ENCODE measurements around the gene SPAG16. TPM values are rescaled to one million over a fixed set of nuclear protein-coding genes. Genes with fewer than 3 reads are reported as not detected.

The SPAG16 gene
- total and polyA plus RNA-seq, 11 donors: 9.8 to 26.1 (median 15.2) TPM

DNA sequence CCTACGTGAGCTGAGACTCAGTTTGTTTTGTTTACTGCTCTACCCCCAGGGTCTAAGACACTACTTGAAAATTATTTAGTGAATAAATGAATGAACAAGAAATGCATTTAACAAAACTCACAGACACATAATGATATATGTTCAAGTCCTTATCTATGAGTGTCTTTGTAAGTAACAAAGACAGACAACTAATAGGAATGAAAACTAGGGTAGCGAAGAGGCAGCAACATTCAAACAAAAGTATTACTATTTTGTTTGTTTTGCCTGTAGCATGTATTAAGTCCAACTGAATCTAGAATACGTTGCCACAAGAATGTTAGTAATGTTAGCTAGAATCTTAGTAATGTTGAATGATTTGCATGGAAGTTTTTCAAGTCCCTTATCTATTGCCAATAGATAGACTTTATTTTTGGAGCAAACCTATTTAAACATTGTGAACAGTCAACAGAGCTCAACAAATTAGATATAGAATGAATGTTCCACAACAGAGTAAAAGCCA lies 981.8 kb downstream of the SPAG16 start:
- WGBS, 4 donors: 61 to 64% (median 62%) methylated on average over 3 of the region's 3 CpGs
- Histone ChIP-seq H3K4me1 (no peaks in the 10 kb centered on the region), H3K9me3 (peaks cover 0 to 12% (median 0%) of the 10 kb centered on the region in 12 donors), H3K27me3 (no peaks in the 10 kb centered on the region), H3K27ac (no peak overlapping the region), H3K36me3 (no peaks in the 10 kb centered on the region), H3K4me3 (no peak overlapping the region)
- DNase-seq: no peak
- intact Hi-C loops (cut with DNase I): no loop called here
- no peak for TF ChIP-seq POLR2A (IDR thresholded peaks at IDR 0.05)
- TF ChIP-seq, protein P1, sequence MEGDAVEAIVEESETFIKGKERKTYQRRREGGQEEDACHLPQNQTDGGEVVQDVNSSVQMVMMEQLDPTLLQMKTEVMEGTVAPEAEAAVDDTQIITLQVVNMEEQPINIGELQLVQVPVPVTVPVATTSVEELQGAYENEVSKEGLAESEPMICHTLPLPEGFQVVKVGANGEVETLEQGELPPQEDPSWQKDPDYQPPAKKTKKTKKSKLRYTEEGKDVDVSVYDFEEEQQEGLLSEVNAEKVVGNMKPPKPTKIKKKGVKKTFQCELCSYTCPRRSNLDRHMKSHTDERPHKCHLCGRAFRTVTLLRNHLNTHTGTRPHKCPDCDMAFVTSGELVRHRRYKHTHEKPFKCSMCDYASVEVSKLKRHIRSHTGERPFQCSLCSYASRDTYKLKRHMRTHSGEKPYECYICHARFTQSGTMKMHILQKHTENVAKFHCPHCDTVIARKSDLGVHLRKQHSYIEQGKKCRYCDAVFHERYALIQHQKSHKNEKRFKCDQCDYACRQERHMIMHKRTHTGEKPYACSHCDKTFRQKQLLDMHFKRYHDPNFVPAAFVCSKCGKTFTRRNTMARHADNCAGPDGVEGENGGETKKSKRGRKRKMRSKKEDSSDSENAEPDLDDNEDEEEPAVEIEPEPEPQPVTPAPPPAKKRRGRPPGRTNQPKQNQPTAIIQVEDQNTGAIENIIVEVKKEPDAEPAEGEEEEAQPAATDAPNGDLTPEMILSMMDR (IDR thresholded peaks at IDR 0.05): no peak
- ATAC-seq: no peak

DNA sequence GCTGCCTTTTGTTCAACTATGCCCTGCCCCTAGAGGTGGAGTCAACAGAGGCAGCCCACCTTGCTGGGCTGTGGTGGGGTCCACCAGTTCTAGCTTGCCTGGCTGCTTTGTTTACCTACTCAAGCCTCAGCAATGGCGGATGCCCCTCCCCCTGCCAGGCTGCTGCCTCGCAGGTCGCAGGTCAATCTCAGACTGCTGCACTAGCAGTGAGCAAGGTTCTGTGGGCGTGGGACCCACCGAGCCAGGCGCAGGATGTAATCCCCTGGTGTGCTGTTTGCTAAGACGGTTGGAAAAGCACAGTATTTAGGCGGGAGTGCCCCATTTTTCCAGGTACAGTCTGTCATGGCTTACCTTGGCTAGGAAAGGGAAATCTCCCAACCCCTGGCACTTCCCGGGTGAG lies 993.6 kb downstream of the SPAG16 start:
- Histone ChIP-seq H3K27ac (no peak overlapping the region), H3K4me1 (no peaks in the 10 kb centered on the region), H3K27me3 (no peaks in the 10 kb centered on the region), H3K4me3 (no peak overlapping the region), H3K9me3 (peaks cover 0 to 10% (median 0%) of the 10 kb centered on the region in 12 donors), H3K36me3 (no peaks in the 10 kb centered on the region)
- WGBS, 4 donors: 77 to 94% (median 84%) methylated on average over 9 of the region's 9 CpGs
- DNase-seq: no peak
- intact Hi-C loops (cut with DNase I): no loop called here
- no peak for TF ChIP-seq POLR2A (IDR thresholded peaks at IDR 0.05)
- TF ChIP-seq, protein P1 (IDR thresholded peaks at IDR 0.05): no peak
- no peak for ATAC-seq

DNA sequence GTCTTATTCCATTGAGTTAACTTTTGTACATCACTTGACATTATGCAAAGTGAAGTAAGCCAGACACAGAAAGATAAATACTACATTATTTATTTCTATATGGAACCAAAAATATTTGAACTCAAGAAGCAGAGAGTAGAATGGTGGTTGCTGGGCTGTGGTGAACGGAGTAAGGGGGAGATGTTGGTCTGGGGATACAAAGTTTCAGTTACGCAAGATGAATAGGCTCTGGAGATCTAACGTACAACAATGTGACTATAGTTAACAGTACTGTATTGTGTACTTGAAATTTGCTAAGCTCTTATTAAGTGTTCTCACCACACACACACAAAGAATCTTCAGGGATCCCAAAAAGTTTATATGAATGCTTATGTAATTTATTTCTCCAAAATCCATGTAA lies 1001.7 kb downstream of the SPAG16 start:
- Histone ChIP-seq H3K27me3 (no peaks in the 10 kb centered on the region), H3K36me3 (no peaks in the 10 kb centered on the region), H3K4me1 (no peaks in the 10 kb centered on the region), H3K9me3 (peaks cover 0 to 11% (median 0%) of the 10 kb centered on the region in 12 donors), H3K27ac (no peak overlapping the region), H3K4me3 (no peak overlapping the region)
- WGBS, 4 donors: 50 to 56% (median 51%) methylated on average over 3 of the region's 3 CpGs
- intact Hi-C loops (cut with DNase I): no loop called here
- TF ChIP-seq, protein P1 (IDR thresholded peaks at IDR 0.05): no peak
- TF ChIP-seq POLR2A (IDR thresholded peaks at IDR 0.05): no peak
- ATAC-seq: no peak
- DNase-seq: no peak

- TF ChIP-seq, protein P1 (IDR thresholded peaks at IDR 0.05): no peak
- TF ChIP-seq POLR2A (IDR thresholded peaks at IDR 0.05): no peak
- intact Hi-C loops (cut with DNase I): no loop called here
- Histone ChIP-seq H3K36me3 (no peaks in the 10 kb centered on the region), H3K9me3 (peaks cover 0 to 30% (median 21%) of the 10 kb centered on the region in 12 donors), H3K27ac (no peak overlapping the region), H3K27me3 (no peaks in the 10 kb centered on the region), H3K4me1 (no peaks in the 10 kb centered on the region), H3K4me3 (no peak overlapping the region)
- ATAC-seq: no peak
- DNase-seq: no peak
These were observed 1009.3 kb downstream of the SPAG16 start for GRCh38 chr2:214293593-214293992.

Measured in heart left ventricle (tissue), 16 donors.